Measurements from ENCODE around the gene DCD. TPM values are rescaled to one million over a fixed set of nuclear protein-coding genes. Genes with fewer than 3 reads are reported as not detected.

The DCD gene
- total RNA-seq, 2 experiments from 2014 or later, result not detected

DNA sequence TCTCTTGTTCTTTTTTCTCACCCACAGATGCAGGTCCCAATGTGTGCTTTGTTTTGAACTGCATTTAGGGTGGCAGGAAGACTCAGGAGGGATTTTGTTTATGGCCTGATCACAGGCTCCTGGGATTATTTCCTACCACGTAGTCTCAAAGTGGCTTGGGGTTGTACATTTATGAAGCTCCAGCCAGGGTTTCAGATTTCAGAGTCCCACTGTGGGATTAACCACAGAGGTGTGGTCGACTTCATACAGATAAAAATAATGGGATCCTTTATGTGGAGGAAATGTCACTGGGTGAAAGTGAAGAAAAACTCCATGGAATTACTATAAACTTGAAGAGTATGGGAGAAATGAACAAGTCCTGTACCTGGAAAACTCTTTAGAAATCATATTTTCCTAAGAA, 45.5 kb downstream of the DCD start:
- ChIA-PET CTCF (no interaction called here), POLR2A (no interaction called here)
- H3K4me1 ChIP-seq (ENCODE audit: insufficient read depth, low read length), result no peaks in the 10 kb centered on the region
- no peak overlapping the region for H3K4me3 Mint-ChIP-seq
- H3K27ac ChIP-seq (ENCODE audit: low read depth in 1 of 2, low read length in 2 of 2), result no peak overlapping the region
- H3K36me3 Mint-ChIP-seq (ENCODE audit: low read depth), result no peaks in the 10 kb centered on the region
- ATAC-seq (ENCODE audit: poor library complexity) (no peak), DNase-seq (no peak)
- H3K4me1 Mint-ChIP-seq (ENCODE audit: low read depth), result peaks cover 8% of the 10 kb centered on the region
- TF ChIP-seq, protein P1, sequence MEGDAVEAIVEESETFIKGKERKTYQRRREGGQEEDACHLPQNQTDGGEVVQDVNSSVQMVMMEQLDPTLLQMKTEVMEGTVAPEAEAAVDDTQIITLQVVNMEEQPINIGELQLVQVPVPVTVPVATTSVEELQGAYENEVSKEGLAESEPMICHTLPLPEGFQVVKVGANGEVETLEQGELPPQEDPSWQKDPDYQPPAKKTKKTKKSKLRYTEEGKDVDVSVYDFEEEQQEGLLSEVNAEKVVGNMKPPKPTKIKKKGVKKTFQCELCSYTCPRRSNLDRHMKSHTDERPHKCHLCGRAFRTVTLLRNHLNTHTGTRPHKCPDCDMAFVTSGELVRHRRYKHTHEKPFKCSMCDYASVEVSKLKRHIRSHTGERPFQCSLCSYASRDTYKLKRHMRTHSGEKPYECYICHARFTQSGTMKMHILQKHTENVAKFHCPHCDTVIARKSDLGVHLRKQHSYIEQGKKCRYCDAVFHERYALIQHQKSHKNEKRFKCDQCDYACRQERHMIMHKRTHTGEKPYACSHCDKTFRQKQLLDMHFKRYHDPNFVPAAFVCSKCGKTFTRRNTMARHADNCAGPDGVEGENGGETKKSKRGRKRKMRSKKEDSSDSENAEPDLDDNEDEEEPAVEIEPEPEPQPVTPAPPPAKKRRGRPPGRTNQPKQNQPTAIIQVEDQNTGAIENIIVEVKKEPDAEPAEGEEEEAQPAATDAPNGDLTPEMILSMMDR (IDR thresholded peaks at IDR 0.05), result no peak
- peaks cover 0 to 2% of the 10 kb centered on the region in 2 experiments for H3K27me3 ChIP-seq (ENCODE audit: control insufficient read depth in 1 of 2, insufficient read depth in 2 of 2, low read length in 2 of 2)
- H3K4me3 ChIP-seq (ENCODE audit: low read length), result no peak overlapping the region
- intact Hi-C loops (cut with DNase I, micrococcal nuclease), result loop anchor here (10.0 kb wide), 2 partner anchors 352 to 472 kb away; no protein-coding TSS in a partner anchor
- H3K9me3 ChIP-seq (ENCODE audit: control insufficient read depth in 1 of 2, insufficient read depth in 1 of 2, low read length in 2 of 2), result no peaks in the 10 kb centered on the region
- H3K27ac Mint-ChIP-seq, result no peak overlapping the region
- H3K27me3 Mint-ChIP-seq, result peaks cover 13% of the 10 kb centered on the region
- H3K36me3 ChIP-seq (ENCODE audit: insufficient read depth, low read length), result no peaks in the 10 kb centered on the region
- no peaks in the 10 kb centered on the region for H3K9me3 Mint-ChIP-seq

DNA sequence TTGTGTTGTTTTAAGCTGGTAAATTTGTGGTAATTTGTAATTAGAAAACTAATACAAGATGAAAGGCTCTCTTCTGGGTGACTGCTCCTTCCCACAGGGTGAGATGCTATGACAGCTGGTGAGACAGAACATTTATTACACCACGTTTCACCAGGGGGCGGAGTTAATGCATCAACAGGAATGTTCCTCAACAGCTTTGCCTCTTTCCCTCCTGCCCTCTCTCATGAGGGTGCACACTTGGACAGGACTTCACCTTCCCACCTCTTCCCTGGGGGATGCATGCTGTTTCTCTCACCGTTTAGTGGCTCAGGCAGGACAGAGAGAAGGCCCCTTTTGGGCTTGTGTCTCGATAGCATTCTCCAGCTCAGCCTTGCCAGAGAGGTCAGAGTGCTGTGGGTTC, 46.3 kb downstream of the DCD start:
- Mint-ChIP-seq H3K4me3 (no peak overlapping the region), H3K27me3 (peaks cover 7% of the 10 kb centered on the region), H3K9me3 (no peaks in the 10 kb centered on the region), H3K36me3 (ENCODE audit: low read depth) (no peaks in the 10 kb centered on the region), H3K4me1 (ENCODE audit: low read depth) (peaks cover 8% of the 10 kb centered on the region), H3K27ac (no peak overlapping the region)
- TF ChIP-seq, protein P1 (IDR thresholded peaks at IDR 0.05), result no peak
- no peak overlapping the region for H3K4me3 ChIP-seq (ENCODE audit: low read length)
- ChIA-PET CTCF (no interaction called here), POLR2A (no interaction called here)
- ATAC-seq (ENCODE audit: poor library complexity), result no peak
- H3K4me1 ChIP-seq (ENCODE audit: insufficient read depth, low read length), result no peaks in the 10 kb centered on the region
- H3K27me3 ChIP-seq (ENCODE audit: control insufficient read depth in 1 of 2, insufficient read depth in 2 of 2, low read length in 2 of 2), result peaks cover 0 to 2% of the 10 kb centered on the region in 2 experiments
- H3K36me3 ChIP-seq (ENCODE audit: insufficient read depth, low read length), result no peaks in the 10 kb centered on the region
- H3K9me3 ChIP-seq (ENCODE audit: control insufficient read depth in 1 of 2, insufficient read depth in 1 of 2, low read length in 2 of 2), result no peaks in the 10 kb centered on the region
- intact Hi-C loops (cut with DNase I, micrococcal nuclease), result loop anchor here (10.0 kb wide), 2 partner anchors 353 to 473 kb away; no protein-coding TSS in a partner anchor
- H3K27ac ChIP-seq (ENCODE audit: low read depth in 1 of 2, low read length in 2 of 2), result no peak overlapping the region
- no peak for DNase-seq

DNA sequence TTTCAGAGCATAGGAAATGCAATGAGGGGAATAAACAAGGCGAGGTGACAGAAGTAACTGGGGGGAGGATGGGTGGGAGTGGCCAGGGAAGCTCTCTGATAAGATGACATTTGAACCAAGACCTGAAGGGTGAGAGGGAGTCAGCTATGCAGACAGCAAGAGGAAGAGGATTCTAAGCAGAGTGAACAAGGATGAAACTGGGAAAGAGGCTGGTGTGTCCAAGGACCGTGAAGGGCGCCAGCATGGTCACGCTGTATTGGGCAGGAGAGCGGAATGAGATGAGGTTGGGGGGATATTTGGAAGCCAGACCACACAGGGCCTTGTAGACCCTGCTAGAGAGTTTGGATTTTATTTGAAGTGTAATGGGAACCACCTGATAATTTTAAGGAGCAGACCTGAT, 49.2 kb downstream of the DCD start:
- POLR2A ChIA-PET, result no interaction called here
- no peak overlapping the region for H3K27ac ChIP-seq (ENCODE audit: low read depth in 1 of 2, low read length in 2 of 2)
- intact Hi-C loops (cut with DNase I, micrococcal nuclease), result loop anchor here in 1 of 2 experiments (10.0 kb wide), 1 partner anchor 396 kb away; no protein-coding TSS in a partner anchor
- H3K4me3 ChIP-seq (ENCODE audit: low read length), result no peak overlapping the region
- CTCF ChIA-PET, result interaction anchor here (2.0 kb wide), 1 partner anchor 19 kb away, joined by 5 read pairs; no protein-coding TSS in a partner anchor
- no peak overlapping the region for H3K27ac Mint-ChIP-seq
- DNase-seq (peak in 1 of 14 experiments; percentile 7), ATAC-seq (ENCODE audit: poor library complexity) (no peak)
- H3K4me1 ChIP-seq (ENCODE audit: insufficient read depth, low read length), result peaks cover 5% of the 10 kb centered on the region
- peaks cover 0 to 2% of the 10 kb centered on the region in 2 experiments for H3K27me3 ChIP-seq (ENCODE audit: control insufficient read depth in 1 of 2, insufficient read depth in 2 of 2, low read length in 2 of 2)
- peaks cover 7% of the 10 kb centered on the region for H3K27me3 Mint-ChIP-seq
- H3K4me3 Mint-ChIP-seq, result no peak overlapping the region
- peaks cover 13% of the 10 kb centered on the region for H3K4me1 Mint-ChIP-seq (ENCODE audit: low read depth)
- H3K9me3 Mint-ChIP-seq, result no peaks in the 10 kb centered on the region
- no peaks in the 10 kb centered on the region for H3K36me3 Mint-ChIP-seq (ENCODE audit: low read depth)
- H3K9me3 ChIP-seq (ENCODE audit: control insufficient read depth in 1 of 2, insufficient read depth in 1 of 2, low read length in 2 of 2), result no peaks in the 10 kb centered on the region
- H3K36me3 ChIP-seq (ENCODE audit: insufficient read depth, low read length), result no peaks in the 10 kb centered on the region
- TF ChIP-seq, protein P1 (IDR thresholded peaks at IDR 0.05), result no peak
